Pancreas (tissue), 10 donors: ENCODE data around the gene SLC7A6. TPM values are rescaled to one million over a fixed set of nuclear protein-coding genes. Genes with fewer than 3 reads are reported as not detected.
A peak's percentile ranks its signal among the peaks of the same experiment; 100 is the strongest.

Experiments
- ATAC-seq, 4 donors: fragments of 200-7000 bp; cut with Tn5 transposase; one replicate each; pipeline versions ENCODE4 v1.8.0 to v1.9.1; 2020; ENCODE audit warnings: mild to moderate bottlenecking in 4 of 4, moderate library complexity in 4 of 4
- DNase-seq, 6 donors: peaks; one replicate each; pipeline ENCODE4 v3.0.0-alpha.2; 2020
- FAIRE-seq: peaks from 2 replicates; lab custom pipeline; 2012; peaks lifted over from hg19 to GRCh38; lab: Jason Lieb, UNC
- H3K27ac ChIP-seq, 4 donors: fragments of 200-600 bp; sonication (generic); 1 replicate in 3 of 4; 2 replicates in 1 of 4; pipeline versions ENCODE4 v1.5.0 to v1.8.0; 2020
- H3K27me3 ChIP-seq, 4 donors: fragments of 200-600 bp; one replicate each; pipeline ENCODE4 v1.8.0; 2021
- H3K36me3 ChIP-seq, 3 donors: fragments of 200-600 bp; sonication (generic) in 1 of 3; one replicate each; pipeline versions ENCODE4 v1.5.0 to v1.8.0; 2020 to 2021
- H3K4me1 ChIP-seq, 3 donors: fragments of 200-600 bp; one replicate each; pipeline ENCODE4 v1.8.0; 2021
- H3K4me3 ChIP-seq, 4 donors: fragments of 200-600 bp; sonication (generic) in 2 of 4; one replicate each; pipeline versions ENCODE4 v1.5.0 to v1.8.0; 2020 to 2021
- H3K9me3 ChIP-seq, 4 donors: fragments of 200-600 bp; one replicate each; pipeline ENCODE4 v1.8.0; 2021
- WGBS, 2 donors: extraction: QIAGEN DNeasy Blood & Tissue Kit; methylation state at CpG; one replicate each; pipeline ENCODE4 v1.1.7; 2013; 5-methylcytosine and 5-hydroxymethylcytosine counted together
- intact Hi-C, 3 donors: fragments of 100-400 bp; cut with DNase I; formaldehyde crosslinking; loops; one replicate each; pipeline versions ENCODE4 v1.11.1 to v1.14.2; 2022
- polyA plus RNA-seq, 2 donors: library from polyadenylated mRNA; stranded (reverse); fragments of 200-250 nt; gene quantifications; one replicate each; pipeline ENCODE4 v1.2.3, GENCODE V29; 2013
- total RNA-seq, 6 donors: library from RNA; stranded (reverse); fragmentation: NEBNext Ultra II Directional in 4 of 6; extraction: Animal tissue kit (Norgen Biotek cat#: 25700) in 4 of 6; gene quantifications; one replicate each; pipeline versions ENCODE4 v1.2.1 to v1.2.4, GENCODE V29; 2021 to 2023
- TF ChIP-seq, protein P1 (sequence below), 4 donors: fragments of 200-600 bp; sonication (generic) in 3 of 4; IDR thresholded peaks; one replicate each; pipeline versions ENCODE4 v1.5.0 to v1.8.0; 2021; ENCODE audit warnings: antibody characterized with exemption in 4 of 4
- donor health status: healthy with polysubstance abuse.
- donor health status: DM: no; HTN: no; CAD: no; lungs with moderate emphysema.
- donor health status: DM: no; HTN: no; CAD: no.
- donor health status: control.
- donor health status: control.
- donor health status: Bipolar disorder and iron deficiency.
- donor health status: DM: yes; HTN: yes; CAD: no.
- donor health status: DM: no; HTN: no; CAD: no.
- donor health status: DM: no; HTN: no; CAD: no.
- donor health status: DM: yes; HTN: yes; CAD: no.

SLC7A6 gene
- total and polyA plus RNA-seq, 8 donors: 3.1 to 8.7 (median 5.4) TPM

DNA sequence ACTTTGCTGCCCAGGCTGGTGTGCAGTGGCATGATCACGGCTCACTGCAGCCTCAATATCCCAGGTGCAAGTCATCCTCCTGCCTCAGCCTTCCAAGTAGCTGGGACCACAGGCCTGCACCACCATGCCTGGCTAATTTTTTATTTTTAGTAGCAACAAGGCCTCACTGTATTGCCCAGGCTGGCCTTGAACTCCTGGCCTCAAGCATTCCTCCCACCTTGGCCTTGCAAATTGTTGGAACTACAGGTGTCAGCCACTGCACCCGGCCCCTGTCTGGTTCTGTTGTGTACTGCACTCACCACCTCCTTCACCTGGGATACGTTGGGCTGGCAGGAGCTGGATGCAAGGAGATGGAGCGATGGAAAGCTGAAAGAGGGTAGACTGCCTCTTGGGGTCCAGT lies 10.6 kb upstream of the SLC7A6 start:
- no peaks in the 10 kb centered on the region for H3K4me1 ChIP-seq
- no peaks in the 10 kb centered on the region for H3K36me3 ChIP-seq
- WGBS, 2 donors: 89 to 90% methylated on average over 4 of the region's 4 CpGs
- DNase-seq (no peak), ATAC-seq (no peak), FAIRE-seq (no peak)
- no peak overlapping the region for H3K27ac ChIP-seq
- intact Hi-C loops: no loop called here
- H3K9me3 ChIP-seq: no peaks in the 10 kb centered on the region
- no peak overlapping the region for H3K4me3 ChIP-seq
- TF ChIP-seq, protein P1, sequence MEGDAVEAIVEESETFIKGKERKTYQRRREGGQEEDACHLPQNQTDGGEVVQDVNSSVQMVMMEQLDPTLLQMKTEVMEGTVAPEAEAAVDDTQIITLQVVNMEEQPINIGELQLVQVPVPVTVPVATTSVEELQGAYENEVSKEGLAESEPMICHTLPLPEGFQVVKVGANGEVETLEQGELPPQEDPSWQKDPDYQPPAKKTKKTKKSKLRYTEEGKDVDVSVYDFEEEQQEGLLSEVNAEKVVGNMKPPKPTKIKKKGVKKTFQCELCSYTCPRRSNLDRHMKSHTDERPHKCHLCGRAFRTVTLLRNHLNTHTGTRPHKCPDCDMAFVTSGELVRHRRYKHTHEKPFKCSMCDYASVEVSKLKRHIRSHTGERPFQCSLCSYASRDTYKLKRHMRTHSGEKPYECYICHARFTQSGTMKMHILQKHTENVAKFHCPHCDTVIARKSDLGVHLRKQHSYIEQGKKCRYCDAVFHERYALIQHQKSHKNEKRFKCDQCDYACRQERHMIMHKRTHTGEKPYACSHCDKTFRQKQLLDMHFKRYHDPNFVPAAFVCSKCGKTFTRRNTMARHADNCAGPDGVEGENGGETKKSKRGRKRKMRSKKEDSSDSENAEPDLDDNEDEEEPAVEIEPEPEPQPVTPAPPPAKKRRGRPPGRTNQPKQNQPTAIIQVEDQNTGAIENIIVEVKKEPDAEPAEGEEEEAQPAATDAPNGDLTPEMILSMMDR (IDR thresholded peaks at IDR 0.05): no peak
- no peaks in the 10 kb centered on the region for H3K27me3 ChIP-seq

DNA sequence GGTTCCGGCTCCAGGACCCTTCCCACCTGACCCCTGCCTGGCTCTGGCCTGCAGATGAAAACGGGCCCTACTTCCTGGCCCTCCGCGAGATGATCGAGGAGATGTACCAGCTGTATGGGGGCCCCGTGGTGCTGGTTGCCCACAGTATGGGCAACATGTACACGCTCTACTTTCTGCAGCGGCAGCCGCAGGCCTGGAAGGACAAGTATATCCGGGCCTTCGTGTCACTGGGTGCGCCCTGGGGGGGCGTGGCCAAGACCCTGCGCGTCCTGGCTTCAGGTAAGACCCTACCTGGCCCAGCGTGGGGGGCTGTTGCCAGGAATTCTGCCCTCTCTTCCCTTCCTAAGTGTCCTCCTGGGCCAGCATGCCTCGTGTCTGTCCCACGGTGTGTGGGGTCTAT lies 8.6 kb upstream of the SLC7A6 start:
- no peak for FAIRE-seq
- Histone ChIP-seq H3K4me3 (no peak overlapping the region), H3K9me3 (no peaks in the 10 kb centered on the region), H3K36me3 (no peaks in the 10 kb centered on the region), H3K27ac (no peak overlapping the region), H3K4me1 (no peaks in the 10 kb centered on the region), H3K27me3 (no peaks in the 10 kb centered on the region)
- ATAC-seq: no peak
- WGBS, 2 donors: 88 to 94% methylated on average over 18 of the region's 18 CpGs
- intact Hi-C loops: loop anchor here in 1 of 3 donors (5.0 kb wide), 1 partner anchor 72 kb away; no protein-coding TSS in a partner anchor
- peak in 1 of 6 donors; percentile 58 for DNase-seq
- TF ChIP-seq, protein P1 (IDR thresholded peaks at IDR 0.05): no peak

DNA sequence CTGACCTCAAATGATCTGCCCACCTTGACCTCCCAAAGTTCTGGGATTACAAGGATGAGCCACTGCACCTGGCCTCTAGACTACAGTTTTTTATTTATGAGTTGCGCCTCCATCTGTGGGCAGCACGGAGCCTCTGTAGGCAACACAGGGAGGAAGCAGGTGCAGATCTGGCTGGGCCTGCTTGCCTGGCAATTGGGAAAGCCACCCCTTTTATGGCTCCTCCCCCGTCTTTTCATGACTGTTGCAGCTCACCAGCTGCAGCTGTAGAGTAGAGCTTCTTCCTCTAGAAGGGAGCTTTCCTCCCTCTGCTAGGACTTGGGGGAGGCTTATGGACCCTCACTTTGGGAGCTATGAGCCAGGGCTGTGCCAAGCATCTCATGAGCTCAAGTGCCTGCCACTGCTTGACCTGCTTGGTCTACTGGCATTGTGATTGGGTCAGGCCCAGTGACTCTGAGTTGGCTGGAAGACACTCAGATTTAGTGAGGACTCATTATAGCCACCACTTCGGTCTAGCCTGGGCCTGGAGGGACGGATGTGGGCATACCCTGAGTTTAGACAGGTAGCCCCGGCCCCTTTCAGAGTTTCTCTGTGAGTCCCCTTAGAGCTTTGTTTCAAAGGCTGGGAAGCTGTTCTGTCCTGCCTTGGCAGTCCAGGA lies 6.9 kb upstream of the SLC7A6 start:
- peak in 1 of 4 donors; percentile 13 for ATAC-seq
- Histone ChIP-seq H3K27me3 (no peaks in the 10 kb centered on the region), H3K9me3 (no peaks in the 10 kb centered on the region), H3K36me3 (no peaks in the 10 kb centered on the region), H3K4me3 (no peak overlapping the region), H3K4me1 (no peaks in the 10 kb centered on the region), H3K27ac (no peak overlapping the region)
- TF ChIP-seq, protein P1 (IDR thresholded peaks at IDR 0.05): no peak
- WGBS, 2 donors: 83 to 91% methylated on average over 6 of the region's 6 CpGs
- FAIRE-seq: no peak
- DNase-seq: peak in 1 of 6 donors; percentile 6
- intact Hi-C loops: loop anchor here in 1 of 3 donors (5.0 kb wide), 1 partner anchor 70 kb away; no protein-coding TSS in a partner anchor

DNA sequence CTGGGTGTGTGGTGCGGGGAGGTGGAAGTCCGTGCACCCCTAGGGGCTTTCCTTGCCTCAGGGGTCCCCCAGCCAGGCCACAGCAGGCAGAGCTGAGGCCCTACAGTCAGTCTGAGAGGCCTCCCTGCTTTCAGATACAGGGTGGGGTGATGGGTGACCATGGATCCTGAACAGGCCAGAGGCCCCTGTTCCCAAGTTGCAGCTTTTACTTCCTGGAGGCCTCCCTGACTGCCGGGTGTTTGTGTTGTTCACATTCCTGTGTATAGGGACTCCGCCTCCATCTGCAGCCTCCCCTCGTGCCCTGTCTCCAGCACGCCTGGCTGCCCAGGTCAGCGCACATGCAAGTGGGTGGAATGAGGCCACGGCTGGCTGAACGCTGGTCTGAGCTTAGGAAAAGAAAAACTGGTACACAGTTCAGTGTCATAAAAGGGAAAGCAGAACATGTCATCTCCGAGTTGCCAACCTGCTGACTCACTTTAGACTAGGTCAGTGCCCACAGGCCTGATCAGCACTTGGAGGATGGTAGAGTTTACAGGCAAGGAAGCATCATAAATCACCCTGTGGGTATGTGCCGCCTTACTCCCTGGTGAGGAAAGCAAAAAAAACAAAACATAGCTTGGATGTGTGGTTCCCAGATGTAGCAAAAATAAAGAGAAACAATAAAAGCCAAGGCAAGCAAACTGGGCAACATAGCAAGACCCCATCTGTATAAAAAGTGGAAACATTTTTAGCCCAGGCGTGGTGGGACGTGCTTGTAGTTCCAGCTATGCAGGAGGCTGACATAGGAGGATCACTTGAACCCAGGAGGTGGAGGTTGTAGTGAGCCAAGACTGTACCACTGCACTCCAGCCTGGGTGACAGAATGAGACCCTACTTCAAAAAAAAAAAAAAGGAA lies 6.2 kb upstream of the SLC7A6 start:
- 78 to 80% methylated on average over 13 of the region's 13 CpGs for WGBS, 2 donors

More for the DNA sequence above, 6.2 kb upstream of the SLC7A6 start:
- Histone ChIP-seq H3K36me3 (no peaks in the 10 kb centered on the region), H3K27ac (no peak overlapping the region), H3K4me1 (no peaks in the 10 kb centered on the region), H3K4me3 (no peak overlapping the region), H3K9me3 (no peaks in the 10 kb centered on the region), H3K27me3 (no peaks in the 10 kb centered on the region)
- no peak for FAIRE-seq
- intact Hi-C loops: loop anchor here in 1 of 3 donors (5.0 kb wide), 1 partner anchor 69 kb away; no protein-coding TSS in a partner anchor
- peak in 3 of 4 donors; percentile 11 to 73 (median 53) for ATAC-seq
- TF ChIP-seq, protein P1 (IDR thresholded peaks at IDR 0.05): no peak
- no peak for DNase-seq
